A673 (cell line): ENCODE data around the gene IKBKE. TPM values are rescaled to one million over a fixed set of nuclear protein-coding genes. Genes with fewer than 3 reads are reported as not detected.

Experiments
- BruUV-seq: library from RNA; stranded (reverse); fragments of 400-500 nt; replicated peaks from 2 replicates; lab custom pipeline; 2021; lab: Mats Ljungman, UMichigan
- CTCF ChIA-PET: fragments of 300-600 bp; sonication (Branson Sonifier 250); formaldehyde crosslinking; loops from one replicate; lab custom pipeline; 2022; ENCODE audit warnings: antibody characterized with exemption; lab: Charles Lee
- POLR2A ChIA-PET: fragments of 300-600 bp; sonication (Branson Sonifier 250); formaldehyde crosslinking; loops from one replicate; lab custom pipeline; 2022; ENCODE audit warnings: antibody characterized with exemption; ENCODE audit not compliant: low non-redundant PET; lab: Charles Lee
- DNase-seq: peaks from one replicate; pipeline ENCODE4 v3.0.0-alpha.2; 2015; ENCODE audit warnings: low spot score
- H3K27ac ChIP-seq: fragments of 200-600 bp; sonication (generic); 2 replicates; pipeline ENCODE4 v1.5.1; 2016; ENCODE audit warnings: mixed run types, low read depth, mild to moderate bottlenecking, mixed read lengths, antibody characterized with exemption, low read length; ENCODE audit not compliant: poor library complexity, severe bottlenecking
- H3K27me3 ChIP-seq: fragments of 200-600 bp; sonication (generic); replicated peaks from 2 replicates; pipeline ENCODE4 v1.6.1; 2017; ENCODE audit warnings: mixed run types, low read depth, mild to moderate bottlenecking, mixed read lengths, antibody characterized with exemption, low read length; ENCODE audit not compliant: insufficient read depth, poor library complexity
- H3K36me3 ChIP-seq: fragments of 200-600 bp; sonication (generic); 2 replicates; pipeline ENCODE4 v1.6.1; 2016; ENCODE audit warnings: mixed run types, mild to moderate bottlenecking, mixed read lengths, antibody characterized with exemption, low read length; ENCODE audit not compliant: insufficient read depth, poor library complexity, severe bottlenecking
- H3K4me1 ChIP-seq: fragments of 200-600 bp; sonication (generic); 2 replicates; pipeline ENCODE4 v1.6.1; 2017; ENCODE audit warnings: mixed run types, mild to moderate bottlenecking, mixed read lengths, antibody characterized with exemption, low read length; ENCODE audit not compliant: insufficient read depth, poor library complexity, severe bottlenecking
- H3K4me3 ChIP-seq: fragments of 200-600 bp; sonication (generic); 2 replicates; pipeline ENCODE4 v1.5.1; 2016; ENCODE audit warnings: low read depth, mixed run types, mild to moderate bottlenecking, mixed read lengths, low read length; ENCODE audit not compliant: poor library complexity, severe bottlenecking
- H3K9me3 ChIP-seq: fragments of 200-600 bp; sonication (generic); 2 replicates; pipeline ENCODE4 v1.6.1; 2016; ENCODE audit warnings: mixed run types, low read depth, mild to moderate bottlenecking, mixed read lengths, antibody characterized with exemption, low read length; ENCODE audit not compliant: poor library complexity, severe bottlenecking
- CTCF ChIP-seq: fragments of 300-800, 200-600 bp; sonication (generic); conservative IDR thresholded peaks from 2 replicates; pipeline ENCODE4 v1.5.1; 2017; ENCODE audit warnings: low read depth, mild to moderate bottlenecking, antibody characterized with exemption, low read length, moderate library complexity, mixed read lengths
- EZH2 ChIP-seq: fragments of 200-600 bp; sonication (generic); IDR thresholded peaks from 2 replicates; pipeline ENCODE4 v1.6.1; 2017; ENCODE audit warnings: borderline replicate concordance, low read depth, mild to moderate bottlenecking, mixed read lengths, antibody characterized with exemption, low read length; ENCODE audit not compliant: poor library complexity, severe bottlenecking
- intact Hi-C: fragments of 100-400 bp; cut with micrococcal nuclease; formaldehyde crosslinking; loops from one replicate; pipeline ENCODE4 v1.10.0; 2022; ENCODE audit not compliant: unreplicated experiment
- total RNA-seq: library from RNA; stranded (reverse); gene quantifications from 2 replicates; pipeline ENCODE4 v1.2.3, GENCODE V29; 2021

IKBKE gene
- total RNA-seq, 1 experiment from 2014 or later: 2.9 TPM

GRCh38 chr1:206512058-206512850, 42.0 kb downstream of the IKBKE start:
- Histone ChIP-seq H3K27ac (no peak overlapping the region), H3K4me1 (peaks cover 10% of the 10 kb centered on the region), H3K9me3 (no peaks in the 10 kb centered on the region), H3K4me3 (no peak overlapping the region), H3K27me3 (peaks cover 22% of the 10 kb centered on the region), H3K36me3 (no peaks in the 10 kb centered on the region)
- ChIA-PET CTCF (no interaction called here), POLR2A (no interaction called here)
- intact Hi-C loops: no loop called here
- no TSS peak for BruUV-seq
- TF ChIP-seq EZH2 (no peak), CTCF (no peak)
- DNase-seq: no peak

GRCh38 chr1:206512851-206513180, 42.5 kb downstream of the IKBKE start:
- no TSS peak for BruUV-seq
- no peak for TF ChIP-seq CTCF
- TF ChIP-seq EZH2: no peak
- ChIA-PET POLR2A (no interaction called here), CTCF (no interaction called here)
- Histone ChIP-seq H3K27ac (no peak overlapping the region), H3K36me3 (no peaks in the 10 kb centered on the region), H3K4me1 (peaks cover 10% of the 10 kb centered on the region), H3K9me3 (no peaks in the 10 kb centered on the region), H3K27me3 (peaks cover 17% of the 10 kb centered on the region), H3K4me3 (no peak overlapping the region)
- intact Hi-C loops: no loop called here
- no peak for DNase-seq

GRCh38 chr1:206513312-206514111, 43.2 kb downstream of the IKBKE start:
- POLR2A ChIA-PET: no interaction called here
- no peaks in the 10 kb centered on the region for H3K9me3 ChIP-seq
- H3K4me1 ChIP-seq: peaks cover 10% of the 10 kb centered on the region
- H3K4me3 ChIP-seq: no peak overlapping the region
- peaks cover 10% of the 10 kb centered on the region for H3K27me3 ChIP-seq
- H3K27ac ChIP-seq: no peak overlapping the region
- BruUV-seq: no TSS peak
- DNase-seq: no peak
- CTCF ChIA-PET: no interaction called here
- no peaks in the 10 kb centered on the region for H3K36me3 ChIP-seq
- intact Hi-C loops: no loop called here
- TF ChIP-seq CTCF (no peak), EZH2 (no peak)
